HepG2 (cell line): ENCODE results near the gene TOMM20. TPM values are rescaled to one million over a fixed set of nuclear protein-coding genes. Genes with fewer than 3 reads are reported as not detected.
"Not testable (repeated sequence)": the region's sequence is repeated elsewhere in the genome, so short reads cannot be mapped to it uniquely, and the experiment has no call there.

Experiments used
- ATAC-seq: fragments of 200-7000 bp; cut with Tn5 transposase; 3 replicates; pipeline ENCODE4 v1.9.1; 2020; ENCODE audit warnings: mild to moderate bottlenecking, moderate library complexity
- BruUV-seq: library from RNA; stranded (reverse); fragments of 400-500 nt; replicated peaks from 2 replicates; lab custom pipeline; 2021; lab: Mats Ljungman, UMichigan
- CTCF ChIA-PET: fragments of 300-600 bp; formaldehyde crosslinking; extraction: SDS; loops from one replicate; lab custom pipeline; 2021; ENCODE audit warnings: low total read pairs, inconsistent platforms, low intra/inter-chr PET ratio; lab: Yijun Ruan, JAX
- POLR2A ChIA-PET: fragments of 350-600 bp; sonication (Branson Sonifier 250); formaldehyde crosslinking; loops from one replicate; lab custom pipeline; 2020; ENCODE audit warnings: antibody characterized with exemption, inconsistent platforms; lab: Yijun Ruan, JAX
- DNase-seq: peaks from one replicate; pipeline ENCODE4 v3.0.0-alpha.2; 2015; ENCODE audit warnings: low spot score
- FAIRE-seq: peaks from 3 replicates; lab custom pipeline; 2011; peaks lifted over from hg19 to GRCh38; lab: Jason Lieb, UNC
- H2AFZ ChIP-seq: one replicate; pipeline ENCODE4 v1.6.1; 2011; ENCODE audit warnings: low read length, inconsistent platforms
- H3K27ac ChIP-seq: fragments of 300-600 bp; 3 replicates; pipeline ENCODE4 v1.8.0; 2011; ENCODE audit warnings: mixed run types, mild to moderate bottlenecking, mixed read lengths, low read length, inconsistent platforms; ENCODE audit not compliant: insufficient read depth; ENCODE audit errors: extremely low read length
- H3K27me3 ChIP-seq, 2 experiments: fragments of 200-600 bp in 1 of 2; 2 replicates in 1 of 2; 3 replicates in 1 of 2; pipeline versions ENCODE4 v1.6.0 to v1.8.0; 2011; ENCODE audit warnings: low read length in 2 of 2, mild to moderate bottlenecking in 2 of 2, moderate library complexity in 2 of 2, inconsistent platforms in 1 of 2; ENCODE audit not compliant: insufficient read depth in 2 of 2, control insufficient read depth in 1 of 2
- H3K36me3 ChIP-seq, 2 experiments: fragments of 200-600 bp in 1 of 2; replicated peaks in 1 of 2; 2 replicates in 1 of 2; 3 replicates in 1 of 2; pipeline versions ENCODE4 v1.5.1 to v1.8.0; 2011; ENCODE audit warnings: low read length in 2 of 2, inconsistent platforms in 1 of 2; ENCODE audit not compliant: insufficient read depth in 2 of 2, control insufficient read depth in 1 of 2
- H3K4me1 ChIP-seq: 2 replicates; pipeline ENCODE4 v1.5.1; 2012; ENCODE audit warnings: low read length, inconsistent platforms; ENCODE audit not compliant: insufficient read depth
- H3K4me2 ChIP-seq: 2 replicates; pipeline ENCODE4 v1.6.0; 2011; ENCODE audit warnings: low read depth, low read length, inconsistent platforms
- H3K4me3 ChIP-seq, 3 experiments: fragments of 200-600 bp in 1 of 3; sonication (generic), shearing (Covaris generic) in 1 of 3; replicated peaks in 1 of 3; 2 replicates each; pipeline ENCODE4 v1.5.1; 2011 to 2016; ENCODE audit warnings: low read length in 3 of 3, inconsistent platforms in 2 of 3, low read depth in 2 of 3, mild to moderate bottlenecking in 2 of 3, control low read depth in 1 of 3, mixed read lengths in 1 of 3; ENCODE audit not compliant: insufficient read depth in 1 of 3
- H3K79me2 ChIP-seq: one replicate; pipeline ENCODE4 v1.6.1; 2011; ENCODE audit warnings: low read length, inconsistent platforms; ENCODE audit not compliant: insufficient read depth
- H3K9ac ChIP-seq: 2 replicates; pipeline ENCODE4 v1.6.0; 2011; ENCODE audit warnings: mild to moderate bottlenecking, low read depth, low read length, inconsistent platforms; ENCODE audit not compliant: insufficient read depth
- H3K9me3 ChIP-seq: 2 replicates; pipeline ENCODE4 v1.5.1; 2012; ENCODE audit warnings: mild to moderate bottlenecking, low read length
- H4K20me1 ChIP-seq: 2 replicates; pipeline ENCODE4 v1.6.0; 2011; ENCODE audit warnings: inconsistent platforms, mild to moderate bottlenecking, low read length, moderate library complexity; ENCODE audit not compliant: insufficient read depth
- HNRNPH1 ChIP-seq: fragments of 200-400 bp; formaldehyde crosslinking; optimal IDR thresholded peaks from 2 replicates; pipeline ENCODE3; 2017; ENCODE audit warnings: mild to moderate bottlenecking, low read depth, low read length
- HNRNPK ChIP-seq: fragments of 200-400 bp; formaldehyde crosslinking; IDR thresholded peaks from 2 replicates; pipeline ENCODE4 v1.6.1; 2018; ENCODE audit warnings: low read length, low read depth, moderate library complexity, mild to moderate bottlenecking; ENCODE audit not compliant: poor library complexity, severe bottlenecking
- WGBS: methylation state at CpG from one replicate; pipeline ENCODE4 v1.1.6; 2017; ENCODE audit warnings: low lambda C conversion rate; 5-methylcytosine and 5-hydroxymethylcytosine counted together
- in situ Hi-C: cut with HindIII; loops from 2 replicates; pipeline ENCODE4 v1.10.0; 2017; ENCODE audit warnings: low pct_unique_long_range_greater_than_20kb; ENCODE audit not compliant: extremely low pct_ligation_motif_present
- intact Hi-C: fragments of 100-400 bp; cut with micrococcal nuclease; formaldehyde crosslinking; loops from one replicate; pipeline ENCODE4 v1.10.0; 2022; ENCODE audit not compliant: unreplicated experiment
- polyA plus RNA-seq, 8 experiments: library from polyadenylated mRNA; depleted of rRNA in 3 of 8; stranded (reverse) in 7 of 8; unstranded in 1 of 8; fragments of >200 nt; fragmentation: Illumina TruSeq in 4 of 8; extraction: Trizol in 4 of 8; gene quantifications; 2 replicates each; pipeline versions ENCODE4 v1.2.1 to v1.2.3, GENCODE V29; 2011 to 2016; ENCODE audit warnings: low read depth in 4 of 8, missing spikeins in 1 of 8, mixed read lengths in 1 of 8; ENCODE audit not compliant: insufficient read depth in 1 of 8
- total RNA-seq, 5 experiments: library from RNA; depleted of rRNA; stranded (reverse); fragments of >200 nt; fragmentation: Illumina TruSeq; extraction: Trizol; gene quantifications; 2 replicates each; pipeline ENCODE4 v1.2.3, GENCODE V29; 2016; ENCODE audit warnings: low read depth in 1 of 5

Gene TOMM20
- total and polyA plus RNA-seq, 2 of the 13 experiments (the other 11 are each of a cell fraction or from before 2014, with no cell fraction given), result 153 to 376 TPM

DNA sequence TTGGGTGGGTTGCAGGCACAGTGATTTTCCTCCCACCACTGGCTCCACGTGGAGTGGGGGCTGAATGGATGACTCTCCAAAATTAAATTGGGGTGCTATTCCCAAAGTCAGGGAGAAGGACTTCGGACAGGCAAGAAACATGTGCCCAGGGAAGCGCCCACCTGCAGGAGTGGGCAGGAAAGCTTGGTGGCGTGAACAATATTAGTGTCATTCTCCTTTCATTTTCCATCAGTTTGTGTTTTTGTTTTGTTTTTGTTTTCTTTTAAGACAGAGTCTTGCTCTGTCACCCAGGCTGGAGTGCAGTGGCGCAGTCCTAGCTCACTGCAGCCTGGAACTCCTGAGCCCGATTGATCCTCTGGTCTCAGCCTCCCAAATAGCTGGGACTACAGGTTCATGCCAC is 30.1 kb downstream of the TOMM20 start:
- no TSS peak for BruUV-seq
- POLR2A ChIA-PET, result no interaction called here
- WGBS, result 86% methylated on average over 6 of the region's 6 CpGs

DNA sequence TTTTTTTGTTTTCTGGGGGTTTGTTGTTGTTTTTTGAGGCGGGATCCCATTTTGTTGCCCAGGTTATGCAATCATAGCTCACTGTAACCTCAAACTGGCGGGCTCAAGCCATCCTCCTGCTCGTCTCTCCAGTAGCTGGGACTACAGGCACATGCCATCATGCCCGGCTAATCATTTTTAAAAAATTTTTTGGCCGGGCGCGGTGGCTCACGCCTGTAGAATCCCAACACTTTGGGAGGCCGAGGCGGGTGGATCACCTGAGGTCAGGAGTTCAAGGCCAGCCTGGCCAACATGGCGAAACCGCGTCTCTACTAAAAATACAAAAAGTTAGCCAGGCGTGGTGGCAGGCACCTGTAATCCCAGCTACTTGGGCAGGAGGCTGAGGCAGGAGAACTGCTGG is 31.1 kb downstream of the TOMM20 start:
- H3K4me1 ChIP-seq, result peaks cover 63% of the 10 kb centered on the region
- CTCF ChIA-PET, H3K27ac ChIP-seq, BruUV-seq, H3K27me3 ChIP-seq, H3K36me3 ChIP-seq, H4K20me1 ChIP-seq, H3K9me3 ChIP-seq, in situ Hi-C loops, ATAC-seq, H3K4me2 ChIP-seq, H3K9ac ChIP-seq, FAIRE-seq, H2AFZ ChIP-seq, H3K4me3 ChIP-seq, POLR2A ChIA-PET, H3K79me2 ChIP-seq, DNase-seq: not testable (repeated sequence)
- 81% methylated on average over 14 of the region's 14 CpGs for WGBS
- intact Hi-C loops, result loop anchor here (10.0 kb wide), 1 partner anchor 687 kb away; no protein-coding TSS in a partner anchor

More for the DNA sequence above, 30.1 kb downstream of the TOMM20 start:
- intact Hi-C loops, result loop anchor here (10.0 kb wide), 1 partner anchor 686 kb away; no protein-coding TSS in a partner anchor
- no peak overlapping the region for H3K4me3 ChIP-seq
- no peak overlapping the region for H2AFZ ChIP-seq
- H3K9me3 ChIP-seq, result no peaks in the 10 kb centered on the region
- ATAC-seq, result no peak
- no peak overlapping the region for H3K9ac ChIP-seq
- no peaks in the 10 kb centered on the region for H3K36me3 ChIP-seq
- H3K27me3 ChIP-seq, result no peaks in the 10 kb centered on the region
- H3K27ac ChIP-seq, result no peak overlapping the region
- peaks cover 56% of the 10 kb centered on the region for H3K4me1 ChIP-seq
- H4K20me1 ChIP-seq, result no peaks in the 10 kb centered on the region
- FAIRE-seq, result no peak
- H3K79me2 ChIP-seq, result no peaks in the 10 kb centered on the region
- H3K4me2 ChIP-seq, result no peak overlapping the region
- peak; percentile 16 for TF ChIP-seq HNRNPK
- TF ChIP-seq HNRNPH1, result no peak
- TF ChIP-seq, all 625 proteins: peak for 1
- no peak for DNase-seq
- CTCF ChIA-PET, result no interaction called here
- in situ Hi-C loops, result no loop called here
